ENCODE measurements around the gene CGB3.
"Not testable (repeated sequence)": the region's sequence is repeated elsewhere in the genome, so short reads cannot be mapped to it uniquely, and the experiment has no call there.

The CGB3 gene

DNA sequence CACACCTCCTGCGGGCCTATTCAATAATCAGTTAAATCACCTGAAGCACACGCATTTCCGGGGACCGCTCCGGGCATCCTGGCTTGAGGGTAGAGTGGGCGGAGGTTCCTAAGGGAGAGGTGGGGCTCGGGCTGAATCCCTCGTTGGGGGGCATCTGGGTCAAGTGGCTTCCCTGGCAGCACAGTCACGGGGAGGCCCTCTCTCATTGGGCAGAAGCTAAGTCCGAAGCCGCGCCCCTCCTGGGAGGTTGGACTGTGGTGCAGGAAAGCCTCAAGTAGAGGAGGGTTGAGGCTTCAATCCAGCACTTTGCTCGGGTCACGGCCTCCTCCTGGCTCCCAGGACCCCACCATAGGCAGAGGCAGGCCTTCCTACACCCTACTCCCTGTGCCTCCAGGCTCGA lies 19.4 kb upstream of the CGB3 start, which contains the start of gene CGB5:
TSS of gene CGB5 (plus strand) at position 301 of the 400 bp plus-strand sequence. CDS start 362 bp downstream, outside the sequence.
- not testable (repeated sequence) for H3K9me3 ChIP-seq (ENCODE audit: control insufficient read depth in 1 of 2, low read length in 2 of 2); H3K36me3 ChIP-seq (ENCODE audit: control insufficient read depth in 1 of 2, insufficient read depth in 2 of 2, low read length in 2 of 2); H3K4me3 ChIP-seq (ENCODE audit: low read depth in 1 of 2, low read length in 2 of 2); H3K4me1 ChIP-seq (ENCODE audit: control insufficient read depth in 1 of 2, insufficient read depth in 2 of 2, low read length in 2 of 2); H3K27me3 ChIP-seq (ENCODE audit: control insufficient read depth in 1 of 2, insufficient read depth in 2 of 2, low read length in 2 of 2); H3K9ac ChIP-seq (ENCODE audit: low read depth in 1 of 2, low read length in 2 of 2); H3K27ac ChIP-seq (ENCODE audit: low read depth, low read length)

- H3K9me3 ChIP-seq (ENCODE audit: control insufficient read depth in 1 of 2, low read length in 2 of 2); H3K36me3 ChIP-seq (ENCODE audit: control insufficient read depth in 1 of 2, insufficient read depth in 2 of 2, low read length in 2 of 2); H3K27ac ChIP-seq (ENCODE audit: low read depth, low read length); H3K9ac ChIP-seq (ENCODE audit: low read depth in 1 of 2, low read length in 2 of 2); H3K4me3 ChIP-seq (ENCODE audit: low read depth in 1 of 2, low read length in 2 of 2); H3K27me3 ChIP-seq (ENCODE audit: control insufficient read depth in 1 of 2, insufficient read depth in 2 of 2, low read length in 2 of 2); H3K4me1 ChIP-seq (ENCODE audit: control insufficient read depth in 1 of 2, insufficient read depth in 2 of 2, low read length in 2 of 2): not testable (repeated sequence)
Observed at GRCh38 chr19:49042666-49043065, 18.5 kb upstream of the CGB3 start.

DNA sequence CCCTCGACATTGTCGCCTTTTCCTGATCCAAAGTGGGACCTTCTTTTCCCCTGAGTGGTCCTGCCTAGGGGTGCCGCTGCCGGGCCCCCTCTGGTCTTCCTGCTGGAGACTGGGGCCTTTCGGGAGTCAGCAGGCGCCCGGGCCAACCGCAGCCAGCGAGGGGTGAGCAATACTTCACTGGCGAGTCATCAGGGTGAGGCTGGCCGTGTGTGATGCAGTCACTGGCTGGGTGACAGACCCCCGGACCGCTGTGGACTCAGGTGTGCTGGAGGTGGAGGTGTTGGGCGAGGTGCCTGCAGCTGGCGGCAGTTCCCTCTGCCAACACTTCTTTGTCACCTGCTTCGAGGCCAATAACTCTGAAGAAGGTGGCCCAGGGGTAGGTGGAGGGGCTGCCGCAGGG lies 18.0 kb upstream of the CGB3 start:
- no peaks in the 10 kb centered on the region for H3K9me3 ChIP-seq (ENCODE audit: control insufficient read depth in 1 of 2, low read length in 2 of 2)
- no peak overlapping the region for H3K9ac ChIP-seq (ENCODE audit: low read depth in 1 of 2, low read length in 2 of 2)
- no peak overlapping the region for H3K27ac ChIP-seq (ENCODE audit: low read depth, low read length)
- H3K4me3 ChIP-seq (ENCODE audit: low read depth in 1 of 2, low read length in 2 of 2), result no peak overlapping the region
- no peaks in the 10 kb centered on the region for H3K4me1 ChIP-seq (ENCODE audit: control insufficient read depth in 1 of 2, insufficient read depth in 2 of 2, low read length in 2 of 2)
- no peaks in the 10 kb centered on the region for H3K36me3 ChIP-seq (ENCODE audit: control insufficient read depth in 1 of 2, insufficient read depth in 2 of 2, low read length in 2 of 2)
- H3K27me3 ChIP-seq (ENCODE audit: control insufficient read depth in 1 of 2, insufficient read depth in 2 of 2, low read length in 2 of 2), result no peaks in the 10 kb centered on the region

DNA sequence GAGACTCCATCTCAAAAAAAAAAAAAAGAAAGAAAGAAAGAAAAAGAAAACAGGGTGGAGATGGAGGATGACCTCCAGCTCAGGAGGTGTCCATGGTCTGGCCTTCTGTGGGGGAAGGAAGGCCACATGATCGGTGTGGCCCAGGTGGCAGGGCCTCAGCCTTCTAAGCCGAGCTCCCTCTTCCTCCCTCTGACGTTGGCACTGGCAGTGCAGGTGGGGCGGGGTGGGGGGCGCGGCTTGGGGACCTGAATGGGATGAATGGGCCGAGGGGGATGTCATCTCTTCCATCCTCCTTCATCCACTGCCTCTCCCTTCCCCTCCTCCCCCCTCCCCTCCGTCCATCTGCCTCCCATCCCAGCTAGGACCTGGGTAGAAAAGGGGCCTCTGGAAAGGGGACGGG lies 15.6 kb upstream of the CGB3 start:
- H3K27ac ChIP-seq (ENCODE audit: low read depth, low read length), result not testable (repeated sequence)

DNA sequence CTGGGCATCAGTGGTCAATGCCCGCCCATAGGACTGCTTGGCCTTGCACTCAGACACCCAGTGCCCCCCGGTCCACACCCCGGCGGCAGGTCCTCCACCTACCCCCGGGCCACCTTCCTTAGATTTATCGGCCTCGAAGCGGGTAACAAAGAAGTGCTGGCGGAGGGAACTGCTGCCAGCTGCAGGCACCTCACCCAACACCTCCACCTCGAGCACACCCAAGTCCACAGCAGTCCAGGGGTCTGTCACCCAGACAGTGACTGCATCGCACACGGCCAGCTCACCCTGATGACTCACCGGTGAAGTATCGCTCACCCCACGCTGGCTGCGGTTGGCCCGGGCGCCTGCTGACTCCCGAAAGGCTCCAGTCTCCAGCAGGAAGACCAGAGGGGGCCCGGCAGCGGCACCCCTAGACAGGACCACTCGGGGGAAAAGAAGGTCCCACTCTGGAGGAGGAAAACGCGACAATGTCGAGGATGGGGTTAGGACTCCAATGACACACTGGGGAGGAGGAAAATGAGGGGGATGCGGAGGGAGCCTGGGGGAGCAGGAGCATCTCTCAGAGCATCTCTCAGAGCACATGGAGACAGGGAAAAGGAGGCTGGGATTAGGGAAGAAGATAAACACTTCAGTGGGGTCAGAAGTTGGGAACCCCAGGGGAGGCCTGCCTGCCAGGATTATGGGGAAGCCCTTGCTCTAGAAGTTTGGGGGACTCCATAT lies 14.6 kb upstream of the CGB3 start:
- H3K9me3 ChIP-seq (ENCODE audit: control insufficient read depth in 1 of 2, low read length in 2 of 2); H3K4me1 ChIP-seq (ENCODE audit: control insufficient read depth in 1 of 2, insufficient read depth in 2 of 2, low read length in 2 of 2); H3K27ac ChIP-seq (ENCODE audit: low read depth, low read length); H3K9ac ChIP-seq (ENCODE audit: low read depth in 1 of 2, low read length in 2 of 2); H3K27me3 ChIP-seq (ENCODE audit: control insufficient read depth in 1 of 2, insufficient read depth in 2 of 2, low read length in 2 of 2); H3K4me3 ChIP-seq (ENCODE audit: low read depth in 1 of 2, low read length in 2 of 2); H3K36me3 ChIP-seq (ENCODE audit: control insufficient read depth in 1 of 2, insufficient read depth in 2 of 2, low read length in 2 of 2): not testable (repeated sequence)

More for the DNA sequence above, 15.6 kb upstream of the CGB3 start:
- H3K36me3 ChIP-seq (ENCODE audit: control insufficient read depth in 1 of 2, insufficient read depth in 2 of 2, low read length in 2 of 2); H3K4me3 ChIP-seq (ENCODE audit: low read depth in 1 of 2, low read length in 2 of 2); H3K9me3 ChIP-seq (ENCODE audit: control insufficient read depth in 1 of 2, low read length in 2 of 2); H3K9ac ChIP-seq (ENCODE audit: low read depth in 1 of 2, low read length in 2 of 2); H3K27me3 ChIP-seq (ENCODE audit: control insufficient read depth in 1 of 2, insufficient read depth in 2 of 2, low read length in 2 of 2); H3K4me1 ChIP-seq (ENCODE audit: control insufficient read depth in 1 of 2, insufficient read depth in 2 of 2, low read length in 2 of 2): not testable (repeated sequence)

- not testable (repeated sequence) for H3K27ac ChIP-seq (ENCODE audit: low read depth, low read length); H3K27me3 ChIP-seq (ENCODE audit: control insufficient read depth in 1 of 2, insufficient read depth in 2 of 2, low read length in 2 of 2); H3K4me3 ChIP-seq (ENCODE audit: low read depth in 1 of 2, low read length in 2 of 2); H3K9me3 ChIP-seq (ENCODE audit: control insufficient read depth in 1 of 2, low read length in 2 of 2); H3K36me3 ChIP-seq (ENCODE audit: control insufficient read depth in 1 of 2, insufficient read depth in 2 of 2, low read length in 2 of 2); H3K4me1 ChIP-seq (ENCODE audit: control insufficient read depth in 1 of 2, insufficient read depth in 2 of 2, low read length in 2 of 2); H3K9ac ChIP-seq (ENCODE audit: low read depth in 1 of 2, low read length in 2 of 2)
Observed at GRCh38 chr19:49038111-49038510, 14.0 kb upstream of the CGB3 start.

GRCh38 chr19:49036815-49037214 lies 12.7 kb upstream of the CGB3 start, which contains the start of gene CGB1:
Gene CGB1 (minus strand): TSS chr19:49036895. CDS start chr19:49036711, 184 bp downstream.
- not testable (repeated sequence) for H3K4me3 ChIP-seq (ENCODE audit: low read depth in 1 of 2, low read length in 2 of 2); H3K9me3 ChIP-seq (ENCODE audit: control insufficient read depth in 1 of 2, low read length in 2 of 2); H3K4me1 ChIP-seq (ENCODE audit: control insufficient read depth in 1 of 2, insufficient read depth in 2 of 2, low read length in 2 of 2); H3K27ac ChIP-seq (ENCODE audit: low read depth, low read length); H3K9ac ChIP-seq (ENCODE audit: low read depth in 1 of 2, low read length in 2 of 2); H3K36me3 ChIP-seq (ENCODE audit: control insufficient read depth in 1 of 2, insufficient read depth in 2 of 2, low read length in 2 of 2); H3K27me3 ChIP-seq (ENCODE audit: control insufficient read depth in 1 of 2, insufficient read depth in 2 of 2, low read length in 2 of 2)

GRCh38 chr19:49031642-49032301 lies 7.6 kb upstream of the CGB3 start, which contains the start of gene CGB2:
Gene CGB2 (plus strand): TSS chr19:49031890. CDS start chr19:49032096, 206 bp downstream.
- H3K9me3 ChIP-seq (ENCODE audit: control insufficient read depth in 1 of 2, low read length in 2 of 2); H3K27me3 ChIP-seq (ENCODE audit: control insufficient read depth in 1 of 2, insufficient read depth in 2 of 2, low read length in 2 of 2); H3K27ac ChIP-seq (ENCODE audit: low read depth, low read length); H3K4me3 ChIP-seq (ENCODE audit: low read depth in 1 of 2, low read length in 2 of 2); H3K36me3 ChIP-seq (ENCODE audit: control insufficient read depth in 1 of 2, insufficient read depth in 2 of 2, low read length in 2 of 2); H3K4me1 ChIP-seq (ENCODE audit: control insufficient read depth in 1 of 2, insufficient read depth in 2 of 2, low read length in 2 of 2); H3K9ac ChIP-seq (ENCODE audit: low read depth in 1 of 2, low read length in 2 of 2): not testable (repeated sequence)

GRCh38 chr19:49030323-49030722 lies 6.2 kb upstream of the CGB3 start:
- H3K36me3 ChIP-seq (ENCODE audit: control insufficient read depth in 1 of 2, insufficient read depth in 2 of 2, low read length in 2 of 2), result not testable (repeated sequence)

GRCh38 chr19:49029749-49030148 lies 5.6 kb upstream of the CGB3 start:
- H3K4me1 ChIP-seq (ENCODE audit: control insufficient read depth in 1 of 2, insufficient read depth in 2 of 2, low read length in 2 of 2); H3K27ac ChIP-seq (ENCODE audit: low read depth, low read length); H3K27me3 ChIP-seq (ENCODE audit: control insufficient read depth in 1 of 2, insufficient read depth in 2 of 2, low read length in 2 of 2); H3K9ac ChIP-seq (ENCODE audit: low read depth in 1 of 2, low read length in 2 of 2); H3K36me3 ChIP-seq (ENCODE audit: control insufficient read depth in 1 of 2, insufficient read depth in 2 of 2, low read length in 2 of 2); H3K4me3 ChIP-seq (ENCODE audit: low read depth in 1 of 2, low read length in 2 of 2); H3K9me3 ChIP-seq (ENCODE audit: control insufficient read depth in 1 of 2, low read length in 2 of 2): not testable (repeated sequence)

More at GRCh38 chr19:49030323-49030722, 6.2 kb upstream of the CGB3 start:
- H3K9me3 ChIP-seq (ENCODE audit: control insufficient read depth in 1 of 2, low read length in 2 of 2); H3K4me3 ChIP-seq (ENCODE audit: low read depth in 1 of 2, low read length in 2 of 2); H3K4me1 ChIP-seq (ENCODE audit: control insufficient read depth in 1 of 2, insufficient read depth in 2 of 2, low read length in 2 of 2); H3K27me3 ChIP-seq (ENCODE audit: control insufficient read depth in 1 of 2, insufficient read depth in 2 of 2, low read length in 2 of 2); H3K9ac ChIP-seq (ENCODE audit: low read depth in 1 of 2, low read length in 2 of 2); H3K27ac ChIP-seq (ENCODE audit: low read depth, low read length): not testable (repeated sequence)
